DOHH2 (cell line): ENCODE data around the gene BUD13.

ENCODE experiments used
- CTCF ChIP-seq: fragments of 200-600 bp; sonication (generic); IDR thresholded peaks from one replicate; pipeline ENCODE4 v1.5.1; 2014; ENCODE audit warnings: antibody characterized with exemption, mild to moderate bottlenecking, low read depth, low read length; ENCODE audit not compliant: poor library complexity, severe bottlenecking
- EZH2phosphoT487 ChIP-seq: fragments of 200-600 bp; sonication (generic); IDR thresholded peaks from 2 replicates; pipeline ENCODE4 v1.6.1; 2017; ENCODE audit warnings: borderline replicate concordance, mild to moderate bottlenecking, antibody characterized with exemption, low read length, moderate library complexity, mixed read lengths

DNA sequence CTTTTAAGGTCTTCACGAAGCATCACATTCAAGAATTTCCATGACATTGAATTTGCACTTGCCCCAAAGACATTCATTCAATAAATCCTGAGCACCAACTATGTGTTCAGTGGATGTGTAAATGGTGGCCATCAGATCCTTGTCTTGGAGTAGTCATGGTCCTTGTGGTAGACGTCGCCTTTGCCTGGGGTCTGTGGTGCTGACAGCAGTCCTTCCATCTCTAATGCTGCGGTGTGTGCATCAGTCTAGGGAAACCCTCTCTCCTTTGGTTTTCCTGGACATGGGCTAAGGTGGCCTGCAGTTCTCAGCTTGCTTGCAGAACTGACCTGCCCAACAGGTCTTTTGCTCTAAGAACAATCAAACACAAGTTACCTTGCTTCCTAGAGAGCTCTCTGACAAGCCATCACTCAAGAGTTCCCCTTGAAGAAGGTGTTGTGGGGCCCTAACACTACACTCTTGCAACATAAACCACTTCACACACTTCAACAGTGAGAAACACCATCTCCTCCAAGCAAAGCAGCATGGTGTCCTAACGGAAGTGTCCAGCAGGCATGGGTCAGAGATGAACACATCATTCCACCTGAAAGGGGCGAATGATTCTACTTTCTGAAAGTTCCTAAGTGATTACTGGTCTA, 72.1 kb downstream of the BUD13 start:
- TF ChIP-seq CTCF (no peak), EZH2phosphoT487 (no peak)
